GM12875 (cell line): ENCODE results near the gene GREB1.

ENCODE experiments used
- H3K4me3 ChIP-seq: one replicate; pipeline ENCODE4 v1.5.1; 2011; ENCODE audit warnings: low read depth, low read length, control low read depth
- CTCF ChIP-seq: IDR thresholded peaks from 2 replicates; pipeline ENCODE4 v1.5.1; 2011; ENCODE audit warnings: low read depth, mild to moderate bottlenecking, control low read depth, inconsistent platforms, low read length, moderate library complexity, borderline replicate concordance; ENCODE audit not compliant: insufficient read depth

Gene GREB1

DNA sequence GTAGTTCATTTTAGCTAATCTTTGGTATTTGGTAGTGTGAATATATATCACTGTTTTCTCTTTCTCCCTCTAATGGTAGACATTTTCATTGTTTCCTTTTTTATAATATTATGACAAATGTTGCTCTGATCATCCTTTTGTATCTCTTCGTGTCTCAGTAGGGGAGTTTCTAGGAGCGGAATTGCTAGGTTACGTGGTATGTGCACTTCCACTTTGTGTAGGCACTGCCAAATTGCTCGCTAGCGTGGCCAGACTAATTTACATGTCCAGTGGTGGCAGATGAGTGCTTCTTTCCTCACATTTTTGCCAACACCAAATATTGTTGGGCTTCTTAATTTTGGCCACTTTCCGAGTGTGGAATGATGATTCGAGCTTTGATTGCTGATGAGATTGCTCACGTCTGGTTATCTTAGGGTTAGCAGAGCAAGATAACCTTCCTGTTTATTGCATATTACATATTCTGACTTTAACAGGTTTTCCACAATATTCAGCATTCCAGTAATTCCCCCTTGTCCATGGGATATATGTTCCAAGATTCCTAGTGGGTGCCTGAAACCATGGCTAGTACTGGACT lies 30.4 kb upstream of the GREB1 start:
- no peak overlapping the region for H3K4me3 ChIP-seq
- TF ChIP-seq CTCF = no peak

DNA sequence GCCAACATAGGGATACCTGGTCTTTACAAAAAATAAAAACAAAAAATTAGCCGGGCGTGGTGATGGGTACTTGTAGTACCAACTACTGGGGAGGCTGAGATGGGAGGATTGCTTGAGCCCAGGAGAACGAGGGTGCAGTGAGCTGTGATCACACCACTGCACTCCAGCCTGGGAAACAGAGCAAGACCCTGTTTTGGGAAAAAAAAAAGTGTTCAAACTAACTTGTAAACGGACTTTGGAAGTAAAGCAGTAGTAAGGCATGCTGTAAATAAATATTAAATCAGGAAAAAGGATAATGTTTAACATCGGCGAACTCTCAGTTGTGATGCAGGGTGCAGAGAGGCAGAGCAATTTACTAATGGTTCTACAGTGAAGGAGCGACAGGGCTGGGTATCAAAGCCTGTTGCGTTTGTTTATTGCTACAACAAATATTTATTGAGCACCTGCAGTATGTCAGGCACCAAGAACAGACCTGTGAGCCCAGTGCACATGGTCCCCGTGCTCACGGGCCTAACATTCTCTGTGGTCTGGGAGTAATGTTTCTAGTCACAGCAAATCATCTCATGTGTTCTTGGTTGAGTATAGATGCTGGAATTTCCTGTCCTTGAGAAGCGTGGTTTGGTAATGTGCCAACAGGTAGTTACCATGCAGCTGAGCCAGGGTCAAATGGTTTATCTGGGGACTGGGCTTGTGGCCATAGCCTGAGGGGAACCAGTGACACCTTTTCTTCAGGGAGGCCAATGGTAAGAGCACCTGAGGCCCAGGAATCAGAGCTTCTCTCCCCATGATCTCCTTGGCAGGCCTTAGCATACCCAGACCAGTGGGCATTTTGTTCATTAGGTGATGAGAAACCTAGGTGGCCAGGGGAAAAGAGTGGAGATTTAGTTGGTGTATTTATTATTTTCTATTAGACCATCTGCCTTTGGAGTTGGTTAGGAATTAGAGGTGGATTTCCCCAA lies 27.9 kb upstream of the GREB1 start:
- no peak for TF ChIP-seq CTCF
- H3K4me3 ChIP-seq = no peak overlapping the region

GRCh38 chr2:11506611-11506969 lies 27.3 kb upstream of the GREB1 start:
- H3K4me3 ChIP-seq = no peak overlapping the region
- no peak for TF ChIP-seq CTCF

GRCh38 chr2:11507517-11507916 lies 26.3 kb upstream of the GREB1 start:
- no peak for TF ChIP-seq CTCF
- no peak overlapping the region for H3K4me3 ChIP-seq

- TF ChIP-seq CTCF = no peak
- H3K4me3 ChIP-seq = no peak overlapping the region
These were observed 25.6 kb upstream of the GREB1 start for GRCh38 chr2:11508279-11508678.

DNA sequence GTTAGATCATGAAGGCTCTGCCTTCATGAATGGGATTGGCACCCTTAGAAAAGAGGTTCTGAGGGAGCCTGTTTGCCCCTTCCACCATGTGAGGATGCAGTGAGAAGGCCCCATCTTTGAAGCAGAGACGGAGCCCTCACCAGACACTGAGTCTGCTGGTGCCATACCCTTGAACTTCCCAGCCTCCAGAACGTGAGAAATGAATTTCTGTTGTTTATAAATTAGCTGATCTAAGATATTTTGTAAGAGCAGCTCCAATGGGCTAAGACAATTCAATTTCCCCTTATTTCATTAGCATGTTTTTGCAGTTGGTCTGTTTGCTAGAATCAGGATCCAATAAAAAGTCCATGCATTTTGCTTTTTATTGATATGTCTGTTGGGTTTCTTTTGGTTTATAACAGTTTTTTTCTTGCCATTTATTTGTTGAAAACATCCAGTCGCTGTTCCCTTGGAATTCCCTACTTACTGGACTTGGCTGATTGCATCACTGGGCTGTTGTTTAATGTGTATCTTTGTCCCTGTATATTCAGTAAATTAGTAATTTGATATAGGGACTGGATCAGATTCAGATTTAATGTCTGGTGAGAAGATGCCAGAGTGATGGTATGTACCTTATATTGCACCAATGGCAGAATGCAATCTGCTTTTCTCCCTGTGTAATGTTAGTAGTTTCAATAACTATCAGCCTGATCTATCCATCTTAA lies 24.0 kb upstream of the GREB1 start:
- H3K4me3 ChIP-seq = no peak overlapping the region
- no peak for TF ChIP-seq CTCF
